NB4 (cell line): ENCODE measurements around the gene FAM53B.

Experiments
- DNase-seq: peaks from one replicate; pipeline ENCODE4 v3.0.0; 2010; ENCODE audit warnings: low read depth
- H3K4me3 ChIP-seq: one replicate; pipeline ENCODE4 v1.5.1; 2011; ENCODE audit warnings: mild to moderate bottlenecking, low read depth, low read length, moderate library complexity
- MYC ChIP-seq: IDR thresholded peaks from 2 replicates; pipeline ENCODE4 v1.6.1; 2011; ENCODE audit warnings: low read depth, low read length
- POLR2A ChIP-seq: IDR thresholded peaks from 2 replicates; pipeline ENCODE4 v1.6.1; 2011; ENCODE audit warnings: mild to moderate bottlenecking; ENCODE audit not compliant: insufficient read length; ENCODE audit errors: extremely low read depth
- TF ChIP-seq, protein P1 (sequence below): IDR thresholded peaks from one replicate; pipeline ENCODE4 v1.5.1; 2012; ENCODE audit warnings: low read depth, low read length
- TF ChIP-seq, protein P2 (sequence below): IDR thresholded peaks from 2 replicates; pipeline ENCODE4 v1.6.1; 2011; ENCODE audit warnings: low read depth, low read length

FAM53B gene

DNA sequence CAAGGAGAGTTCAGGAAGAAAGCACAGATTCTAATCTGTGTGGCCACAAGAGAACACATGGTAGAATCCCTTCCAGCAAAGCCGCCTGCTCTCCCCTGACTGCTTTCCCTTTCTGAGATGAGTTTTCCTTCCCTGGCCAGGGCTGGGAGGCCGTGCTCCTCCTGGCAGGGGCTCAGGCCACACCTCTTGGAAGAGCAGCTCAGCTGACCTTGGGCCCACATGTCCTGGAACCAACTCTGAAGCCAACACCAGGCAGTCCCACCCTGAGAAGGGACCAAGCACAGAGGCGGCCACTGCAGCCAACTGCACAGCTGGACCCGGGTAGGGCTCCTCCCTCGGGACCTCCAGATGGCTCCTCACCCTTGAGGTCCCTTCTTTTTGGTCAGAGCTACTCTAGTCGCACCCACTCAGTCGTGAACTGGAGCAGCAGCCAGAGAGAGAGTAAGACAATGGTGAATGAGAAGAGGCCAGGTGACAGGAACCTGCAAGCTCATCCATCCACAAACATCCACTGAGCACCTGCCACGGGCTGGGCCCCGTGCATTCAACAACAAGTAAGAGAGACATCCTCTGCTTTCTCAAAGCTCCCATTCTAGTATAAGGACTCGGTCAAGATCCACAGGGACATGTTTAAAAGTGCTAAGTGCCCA is 40.3 kb downstream of the FAM53B start:
- no peak for DNase-seq

DNA sequence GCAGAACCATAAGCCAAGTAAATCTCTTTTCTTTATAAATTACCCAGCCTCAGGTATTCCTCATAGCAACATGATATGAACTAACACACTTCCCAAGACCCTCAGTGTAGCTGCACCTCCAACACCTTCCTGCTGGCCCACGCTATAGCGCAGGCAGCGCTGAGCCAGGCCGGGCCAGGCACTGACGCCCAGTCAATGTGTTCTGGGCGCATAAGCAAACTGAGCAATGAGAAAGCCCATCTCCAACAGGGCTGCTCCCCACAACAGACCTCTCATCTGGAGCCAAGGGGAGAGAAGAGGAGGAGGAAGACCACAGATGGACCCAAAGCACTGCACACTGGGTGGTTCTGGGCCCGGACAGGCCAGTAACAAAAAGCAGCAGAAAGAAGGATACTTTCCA is 40.8 kb downstream of the FAM53B start:
- TF ChIP-seq, protein P1, sequence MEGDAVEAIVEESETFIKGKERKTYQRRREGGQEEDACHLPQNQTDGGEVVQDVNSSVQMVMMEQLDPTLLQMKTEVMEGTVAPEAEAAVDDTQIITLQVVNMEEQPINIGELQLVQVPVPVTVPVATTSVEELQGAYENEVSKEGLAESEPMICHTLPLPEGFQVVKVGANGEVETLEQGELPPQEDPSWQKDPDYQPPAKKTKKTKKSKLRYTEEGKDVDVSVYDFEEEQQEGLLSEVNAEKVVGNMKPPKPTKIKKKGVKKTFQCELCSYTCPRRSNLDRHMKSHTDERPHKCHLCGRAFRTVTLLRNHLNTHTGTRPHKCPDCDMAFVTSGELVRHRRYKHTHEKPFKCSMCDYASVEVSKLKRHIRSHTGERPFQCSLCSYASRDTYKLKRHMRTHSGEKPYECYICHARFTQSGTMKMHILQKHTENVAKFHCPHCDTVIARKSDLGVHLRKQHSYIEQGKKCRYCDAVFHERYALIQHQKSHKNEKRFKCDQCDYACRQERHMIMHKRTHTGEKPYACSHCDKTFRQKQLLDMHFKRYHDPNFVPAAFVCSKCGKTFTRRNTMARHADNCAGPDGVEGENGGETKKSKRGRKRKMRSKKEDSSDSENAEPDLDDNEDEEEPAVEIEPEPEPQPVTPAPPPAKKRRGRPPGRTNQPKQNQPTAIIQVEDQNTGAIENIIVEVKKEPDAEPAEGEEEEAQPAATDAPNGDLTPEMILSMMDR: no peak
- TF ChIP-seq MYC (no peak), POLR2A (no peak)
- TF ChIP-seq, protein P2, sequence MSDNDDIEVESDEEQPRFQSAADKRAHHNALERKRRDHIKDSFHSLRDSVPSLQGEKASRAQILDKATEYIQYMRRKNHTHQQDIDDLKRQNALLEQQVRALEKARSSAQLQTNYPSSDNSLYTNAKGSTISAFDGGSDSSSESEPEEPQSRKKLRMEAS: no peak
- no peak overlapping the region for H3K4me3 ChIP-seq
- DNase-seq: no peak

More for the DNA sequence above, 40.3 kb downstream of the FAM53B start:
- no peak for TF ChIP-seq MYC
- no peak for TF ChIP-seq POLR2A
- TF ChIP-seq, protein P2: no peak
- TF ChIP-seq, protein P1: no peak
- no peak overlapping the region for H3K4me3 ChIP-seq

DNA sequence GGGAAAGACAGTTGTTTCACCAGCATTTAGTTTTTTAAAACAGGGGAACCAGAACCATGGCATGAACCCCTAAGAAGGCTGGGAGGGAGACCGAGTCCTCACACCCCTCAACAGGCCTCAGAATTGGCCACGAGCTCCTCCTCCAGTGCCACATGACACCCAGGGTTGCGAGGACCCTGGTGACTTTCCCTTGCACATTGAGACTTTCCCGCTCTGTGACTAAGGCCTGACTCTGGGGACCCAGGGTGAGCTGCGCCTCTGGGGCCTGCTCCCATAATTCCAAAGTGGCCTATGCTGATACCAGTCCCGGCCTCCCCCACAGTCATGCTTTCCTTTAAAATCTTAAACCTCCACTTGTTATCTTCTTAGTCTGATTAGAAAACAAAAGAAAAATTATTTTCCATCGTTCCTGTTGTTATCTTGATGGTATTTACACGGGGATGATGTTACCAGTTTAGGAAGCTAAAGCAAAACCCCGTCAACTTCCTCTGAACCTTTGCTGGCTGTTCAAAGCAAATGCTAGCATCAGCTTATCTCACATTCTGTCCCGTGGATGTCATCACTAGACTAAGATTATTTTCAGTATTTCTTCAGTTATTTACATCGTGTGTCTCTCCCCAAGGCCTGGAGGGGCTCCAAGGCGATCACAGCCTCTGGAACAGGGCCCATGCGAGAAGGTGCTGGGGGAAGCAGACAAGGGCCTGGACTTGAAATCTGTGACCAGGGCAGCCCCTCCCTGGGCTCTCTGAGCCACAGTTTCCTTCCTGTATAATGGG is 42.1 kb downstream of the FAM53B start:
- H3K4me3 ChIP-seq: no peak overlapping the region
- no peak for TF ChIP-seq MYC
- TF ChIP-seq, protein P2: no peak
- TF ChIP-seq POLR2A: no peak
- TF ChIP-seq, protein P1: no peak
- DNase-seq: no peak

DNA sequence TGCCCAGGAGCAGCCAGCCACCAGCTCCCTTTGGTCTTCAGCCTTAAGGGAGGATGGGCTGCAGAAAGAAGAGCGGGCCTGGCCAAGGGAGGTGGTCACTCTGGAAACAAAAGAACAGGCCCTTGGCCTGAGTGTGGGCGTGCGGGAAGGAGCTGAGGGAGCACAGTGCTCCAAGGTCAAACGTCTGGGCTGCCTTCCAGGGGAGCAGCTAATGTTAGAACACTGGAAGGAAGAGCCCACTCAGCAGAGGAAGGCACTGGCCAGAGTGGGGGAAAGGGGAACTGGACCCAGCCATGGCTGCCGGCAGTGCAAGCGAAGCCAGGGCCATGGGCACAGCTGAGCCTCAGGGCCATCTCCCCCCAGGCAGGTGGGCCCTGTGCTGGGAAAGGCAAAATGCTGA is 42.7 kb downstream of the FAM53B start:
- TF ChIP-seq, protein P1: no peak
- TF ChIP-seq, protein P2: no peak
- TF ChIP-seq POLR2A (no peak), MYC (no peak)
- DNase-seq: no peak
- H3K4me3 ChIP-seq: no peak overlapping the region

DNA sequence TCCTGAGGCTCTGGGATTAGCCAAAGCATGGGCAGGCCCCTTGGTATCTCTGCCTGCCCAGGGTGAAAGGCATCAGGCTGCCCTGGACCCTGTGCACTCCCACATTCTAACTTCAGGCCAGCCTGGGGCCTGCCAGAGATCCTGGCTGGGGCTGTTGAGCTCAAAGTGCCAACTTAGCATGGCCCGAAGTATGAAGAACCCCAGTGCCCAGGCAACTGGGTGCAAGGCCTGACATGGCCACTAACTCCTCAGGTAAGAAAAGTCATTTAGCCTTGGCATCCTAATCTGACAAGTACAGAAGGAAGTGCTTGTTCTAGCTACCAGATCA is 43.2 kb downstream of the FAM53B start:
- DNase-seq: no peak
- TF ChIP-seq MYC (no peak), POLR2A (no peak)
- TF ChIP-seq, protein P2: no peak
- TF ChIP-seq, protein P1: no peak
- H3K4me3 ChIP-seq: no peak overlapping the region
